Measurements from ENCODE around the gene AFAP1L1.

Gene AFAP1L1

DNA sequence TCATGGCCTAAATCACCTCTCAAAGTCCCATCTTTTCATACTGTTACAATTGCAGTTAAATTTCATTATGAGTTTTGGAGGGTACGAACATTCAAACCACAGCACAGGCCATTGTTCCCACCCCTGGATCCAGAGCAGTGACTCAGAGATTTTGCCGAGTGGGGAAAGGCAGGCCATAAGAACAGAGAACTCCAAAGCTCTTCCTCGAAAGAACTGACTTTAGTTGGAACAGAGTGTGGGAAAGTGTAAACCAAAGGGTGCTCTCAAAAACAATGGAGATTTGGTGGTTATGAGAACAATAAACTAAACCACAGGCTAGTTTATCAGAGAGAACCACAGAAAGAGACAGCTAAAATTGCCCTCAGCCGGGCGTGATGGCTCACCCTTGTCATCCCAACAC lies 54.2 kb downstream of the AFAP1L1 start:
- POLR2A ChIA-PET = no interaction called here

DNA sequence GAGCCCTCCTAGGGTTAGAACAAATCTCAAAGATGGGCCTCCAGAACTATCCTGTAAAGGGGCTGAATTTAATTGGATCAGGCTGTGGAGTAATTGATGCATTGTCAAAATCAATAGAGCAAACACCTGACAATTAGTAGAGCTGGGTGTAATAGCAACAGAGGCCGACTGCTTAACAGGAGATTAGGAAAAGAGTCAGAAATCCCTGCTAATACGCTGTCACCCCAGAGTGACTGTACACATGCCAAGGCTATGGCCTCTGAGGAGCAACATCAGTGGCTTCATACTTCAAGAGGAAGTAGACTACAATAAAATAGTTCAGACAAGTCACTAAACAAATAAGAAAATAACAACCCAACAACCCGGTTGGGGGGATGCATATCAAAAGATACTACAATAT lies 55.0 kb downstream of the AFAP1L1 start:
- Histone ChIP-seq H3K27ac (ENCODE audit: insufficient read depth in 1 of 2, low read depth in 1 of 2, low read length in 2 of 2, poor library complexity in 1 of 2, severe bottlenecking in 2 of 2) (no peak overlapping the region), H3K27me3 (replicated peaks in 2 of 5; ENCODE audit: control insufficient read depth in 4 of 5, insufficient read depth in 5 of 5, low read length in 4 of 5) (no peaks in the 10 kb centered on the region), H3K4me1 (ENCODE audit: control extremely low read depth in 1 of 4, control insufficient read depth in 4 of 4, insufficient read depth in 4 of 4, low read length in 3 of 4) (peaks cover 0 to 2% (median 0%) of the 10 kb centered on the region in 4 experiments), H3K9me3 (ENCODE audit: control extremely low read depth in 1 of 5, control insufficient read depth in 4 of 5, insufficient read depth in 2 of 5, low read depth in 1 of 5, low read length in 4 of 5) (peaks cover 0 to 2% (median 0%) of the 10 kb centered on the region in 5 experiments), H3K4me3 (ENCODE audit: control insufficient read depth in 1 of 7, extremely low read depth in 1 of 7, insufficient read depth in 4 of 7, low read depth in 2 of 7, low read length in 6 of 7) (no peak overlapping the region), H3K36me3 (ENCODE audit: control insufficient read depth in 4 of 4, insufficient read depth in 4 of 4, low read length in 3 of 4) (no peaks in the 10 kb centered on the region)
- ChIA-PET CTCF (interaction anchor here (1.2 to 1.8 kb wide), 3 partner anchors 10 to 48 kb away, joined by 4 read pairs; no protein-coding TSS in a partner anchor), POLR2A (interaction anchor here (0.6 kb wide), 1 partner anchor 281 kb away, joined by 9 read pairs; no protein-coding TSS in a partner anchor)
- DNase-seq = no peak
- whole genome bisulfite sequencing (ENCODE audit: insufficient coverage) = 100% methylated on average over 2 of the region's 3 CpGs

More for the DNA sequence above, 54.2 kb downstream of the AFAP1L1 start:
- Histone ChIP-seq H3K4me1 (ENCODE audit: control extremely low read depth in 1 of 4, control insufficient read depth in 4 of 4, insufficient read depth in 4 of 4, low read length in 3 of 4) (peaks cover 0 to 8% (median 3%) of the 10 kb centered on the region in 4 experiments), H3K9me3 (ENCODE audit: control extremely low read depth in 1 of 5, control insufficient read depth in 4 of 5, insufficient read depth in 2 of 5, low read depth in 1 of 5, low read length in 4 of 5) (peaks cover 0 to 2% (median 0%) of the 10 kb centered on the region in 5 experiments), H3K36me3 (ENCODE audit: control insufficient read depth in 4 of 4, insufficient read depth in 4 of 4, low read length in 3 of 4) (no peaks in the 10 kb centered on the region), H3K27ac (ENCODE audit: insufficient read depth in 1 of 2, low read depth in 1 of 2, low read length in 2 of 2, poor library complexity in 1 of 2, severe bottlenecking in 2 of 2) (no peak overlapping the region), H3K27me3 (replicated peaks in 2 of 5; ENCODE audit: control insufficient read depth in 4 of 5, insufficient read depth in 5 of 5, low read length in 4 of 5) (no peaks in the 10 kb centered on the region), H3K4me3 (ENCODE audit: control insufficient read depth in 1 of 7, extremely low read depth in 1 of 7, insufficient read depth in 4 of 7, low read depth in 2 of 7, low read length in 6 of 7) (no peak overlapping the region)
- DNase-seq = no peak
- 95% methylated on average over 4 of the region's 5 CpGs for whole genome bisulfite sequencing (ENCODE audit: insufficient coverage)
- CTCF ChIA-PET = interaction anchor here (0.9 to 1.8 kb wide), 5 partner anchors 9 to 109 kb away, joined by 3 to 5 read pairs (median 4); partner anchors contain the start of gene GRPEL2

DNA sequence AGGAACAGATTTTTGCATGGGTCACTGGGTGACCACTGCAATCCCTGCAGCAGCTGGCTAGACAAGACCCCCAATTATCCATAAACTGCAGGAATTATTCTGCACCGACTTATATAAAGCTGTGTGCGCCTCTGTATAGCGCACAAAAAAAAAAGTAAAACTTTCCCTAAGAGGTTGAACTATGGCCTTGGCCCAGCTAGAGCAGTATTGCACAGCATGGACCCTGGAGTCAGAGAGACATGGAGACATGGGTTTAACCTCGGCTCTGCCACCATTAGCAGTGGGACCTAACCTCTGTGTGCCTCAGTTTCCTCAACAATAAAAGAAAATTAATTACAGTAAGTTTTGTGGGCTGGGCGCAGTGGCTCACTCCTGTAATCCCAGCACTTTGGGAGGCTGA lies 56.5 kb downstream of the AFAP1L1 start:
- DNase-seq = no peak
- ChIA-PET CTCF (interaction anchor here (1.6 kb wide), 2 partner anchors 10 to 47 kb away, joined by 3 to 4 read pairs; no protein-coding TSS in a partner anchor), POLR2A (no interaction called here)
- Histone ChIP-seq H3K27ac (ENCODE audit: insufficient read depth in 1 of 2, low read depth in 1 of 2, low read length in 2 of 2, poor library complexity in 1 of 2, severe bottlenecking in 2 of 2) (no peak overlapping the region), H3K27me3 (replicated peaks in 2 of 5; ENCODE audit: control insufficient read depth in 4 of 5, insufficient read depth in 5 of 5, low read length in 4 of 5) (no peaks in the 10 kb centered on the region), H3K36me3 (ENCODE audit: control insufficient read depth in 4 of 4, insufficient read depth in 4 of 4, low read length in 3 of 4) (no peaks in the 10 kb centered on the region), H3K9me3 (ENCODE audit: control extremely low read depth in 1 of 5, control insufficient read depth in 4 of 5, insufficient read depth in 2 of 5, low read depth in 1 of 5, low read length in 4 of 5) (peaks cover 0 to 2% (median 0%) of the 10 kb centered on the region in 5 experiments), H3K4me3 (ENCODE audit: control insufficient read depth in 1 of 7, extremely low read depth in 1 of 7, insufficient read depth in 4 of 7, low read depth in 2 of 7, low read length in 6 of 7) (no peak overlapping the region), H3K4me1 (ENCODE audit: control extremely low read depth in 1 of 4, control insufficient read depth in 4 of 4, insufficient read depth in 4 of 4, low read length in 3 of 4) (peaks cover 0 to under 1% (median 0%) of the 10 kb centered on the region in 4 experiments)
- 95% methylated on average over 4 of the region's 5 CpGs for WGBS (ENCODE audit: insufficient coverage)

- DNase-seq = no peak
- Histone ChIP-seq H3K27ac (ENCODE audit: insufficient read depth in 1 of 2, low read depth in 1 of 2, low read length in 2 of 2, poor library complexity in 1 of 2, severe bottlenecking in 2 of 2) (no peak overlapping the region), H3K27me3 (replicated peaks in 2 of 5; ENCODE audit: control insufficient read depth in 4 of 5, insufficient read depth in 5 of 5, low read length in 4 of 5) (no peaks in the 10 kb centered on the region), H3K9me3 (ENCODE audit: control extremely low read depth in 1 of 5, control insufficient read depth in 4 of 5, insufficient read depth in 2 of 5, low read depth in 1 of 5, low read length in 4 of 5) (no peaks in the 10 kb centered on the region), H3K36me3 (ENCODE audit: control insufficient read depth in 4 of 4, insufficient read depth in 4 of 4, low read length in 3 of 4) (no peaks in the 10 kb centered on the region), H3K4me1 (ENCODE audit: control extremely low read depth in 1 of 4, control insufficient read depth in 4 of 4, insufficient read depth in 4 of 4, low read length in 3 of 4) (no peaks in the 10 kb centered on the region), H3K4me3 (ENCODE audit: control insufficient read depth in 1 of 7, extremely low read depth in 1 of 7, insufficient read depth in 4 of 7, low read depth in 2 of 7, low read length in 6 of 7) (no peak overlapping the region)
- no CpG with 5 or more reads among the region's 2 CpGs for WGBS (ENCODE audit: insufficient coverage)
- ChIA-PET POLR2A (interaction anchor here (0.6 kb wide), 1 partner anchor 24 kb away, joined by 3 read pairs; the partner anchor contains the start of gene PCYOX1L), CTCF (interaction anchor here (1.3 to 4.1 kb wide), 5 partner anchors 15 to 38 kb away, joined by 3 to 17 read pairs (median 4); no protein-coding TSS in a partner anchor)
Observed at GRCh38 chr5:149333711-149334443, 62.2 kb downstream of the AFAP1L1 start.

GRCh38 chr5:149337736-149338135 lies 66.1 kb downstream of the AFAP1L1 start:
- no peak for DNase-seq
- WGBS (ENCODE audit: insufficient coverage) = 100% methylated on average over 1 of the region's 4 CpGs
- H3K27me3 ChIP-seq (replicated peaks in 2 of 5; ENCODE audit: control insufficient read depth in 4 of 5, insufficient read depth in 5 of 5, low read length in 4 of 5) = no peaks in the 10 kb centered on the region
- H3K27ac ChIP-seq (ENCODE audit: insufficient read depth in 1 of 2, low read depth in 1 of 2, low read length in 2 of 2, poor library complexity in 1 of 2, severe bottlenecking in 2 of 2) = no peak overlapping the region
- H3K36me3 ChIP-seq (ENCODE audit: control insufficient read depth in 4 of 4, insufficient read depth in 4 of 4, low read length in 3 of 4) = no peaks in the 10 kb centered on the region
- H3K9me3 ChIP-seq (ENCODE audit: control extremely low read depth in 1 of 5, control insufficient read depth in 4 of 5, insufficient read depth in 2 of 5, low read depth in 1 of 5, low read length in 4 of 5) = no peaks in the 10 kb centered on the region
- ChIA-PET CTCF (interaction anchor here (1.0 to 1.3 kb wide), 2 partner anchors 9 to 39 kb away, joined by 3 to 5 read pairs; no protein-coding TSS in a partner anchor), POLR2A (no interaction called here)
- no peaks in the 10 kb centered on the region for H3K4me1 ChIP-seq (ENCODE audit: control extremely low read depth in 1 of 4, control insufficient read depth in 4 of 4, insufficient read depth in 4 of 4, low read length in 3 of 4)
- H3K4me3 ChIP-seq (ENCODE audit: control insufficient read depth in 1 of 7, extremely low read depth in 1 of 7, insufficient read depth in 4 of 7, low read depth in 2 of 7, low read length in 6 of 7) = no peak overlapping the region

GRCh38 chr5:149338364-149338763 lies 66.7 kb downstream of the AFAP1L1 start:
- no peaks in the 10 kb centered on the region for H3K4me1 ChIP-seq (ENCODE audit: control extremely low read depth in 1 of 4, control insufficient read depth in 4 of 4, insufficient read depth in 4 of 4, low read length in 3 of 4)
- no peaks in the 10 kb centered on the region for H3K36me3 ChIP-seq (ENCODE audit: control insufficient read depth in 4 of 4, insufficient read depth in 4 of 4, low read length in 3 of 4)
- no peaks in the 10 kb centered on the region for H3K9me3 ChIP-seq (ENCODE audit: control extremely low read depth in 1 of 5, control insufficient read depth in 4 of 5, insufficient read depth in 2 of 5, low read depth in 1 of 5, low read length in 4 of 5)
- H3K27ac ChIP-seq (ENCODE audit: insufficient read depth in 1 of 2, low read depth in 1 of 2, low read length in 2 of 2, poor library complexity in 1 of 2, severe bottlenecking in 2 of 2) = no peak overlapping the region
- ChIA-PET CTCF (interaction anchor here (1.0 kb wide), 1 partner anchor 38 kb away, joined by 5 read pairs; no protein-coding TSS in a partner anchor), POLR2A (interaction anchor here (0.6 kb wide), 1 partner anchor 88 kb away, joined by 3 read pairs; no protein-coding TSS in a partner anchor)
- no peaks in the 10 kb centered on the region for H3K27me3 ChIP-seq (replicated peaks in 2 of 5; ENCODE audit: control insufficient read depth in 4 of 5, insufficient read depth in 5 of 5, low read length in 4 of 5)
- no peak for DNase-seq
- H3K4me3 ChIP-seq (ENCODE audit: control insufficient read depth in 1 of 7, extremely low read depth in 1 of 7, insufficient read depth in 4 of 7, low read depth in 2 of 7, low read length in 6 of 7) = no peak overlapping the region
- WGBS (ENCODE audit: insufficient coverage) = 100% methylated on average over 1 of the region's 1 CpG

DNA sequence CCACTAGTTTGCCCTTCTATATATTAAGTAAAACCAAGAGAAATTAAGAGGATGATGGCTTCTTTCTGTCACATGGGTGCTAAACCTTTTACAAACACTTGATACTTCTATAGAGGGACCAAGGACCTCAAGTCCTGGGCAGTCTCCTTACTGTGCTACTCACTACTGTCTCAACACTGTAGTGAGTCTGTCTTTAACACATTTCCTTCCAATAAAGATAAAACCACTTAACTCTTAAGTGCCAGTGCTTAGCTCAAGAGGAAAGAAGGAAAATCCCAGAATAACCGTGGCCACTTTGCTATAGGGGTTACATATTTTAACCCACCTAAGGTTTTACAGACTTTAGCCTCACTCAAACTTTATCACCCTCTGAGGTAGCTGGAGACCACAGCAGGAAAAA lies 69.3 kb downstream of the AFAP1L1 start:
- Histone ChIP-seq H3K9me3 (ENCODE audit: control extremely low read depth in 1 of 5, control insufficient read depth in 4 of 5, insufficient read depth in 2 of 5, low read depth in 1 of 5, low read length in 4 of 5) (no peaks in the 10 kb centered on the region), H3K4me3 (ENCODE audit: control insufficient read depth in 1 of 7, extremely low read depth in 1 of 7, insufficient read depth in 4 of 7, low read depth in 2 of 7, low read length in 6 of 7) (no peak overlapping the region), H3K4me1 (ENCODE audit: control extremely low read depth in 1 of 4, control insufficient read depth in 4 of 4, insufficient read depth in 4 of 4, low read length in 3 of 4) (peaks cover 3 to 14% (median 12%) of the 10 kb centered on the region in 4 experiments), H3K36me3 (ENCODE audit: control insufficient read depth in 4 of 4, insufficient read depth in 4 of 4, low read length in 3 of 4) (no peaks in the 10 kb centered on the region), H3K27me3 (replicated peaks in 2 of 5; ENCODE audit: control insufficient read depth in 4 of 5, insufficient read depth in 5 of 5, low read length in 4 of 5) (no peaks in the 10 kb centered on the region), H3K27ac (ENCODE audit: insufficient read depth in 1 of 2, low read depth in 1 of 2, low read length in 2 of 2, poor library complexity in 1 of 2, severe bottlenecking in 2 of 2) (no peak overlapping the region)
- WGBS (ENCODE audit: insufficient coverage) = no CpG with 5 or more reads among the region's 1 CpG
- ChIA-PET CTCF (interaction anchor here (0.8 to 8.6 kb wide), 6 partner anchors 9 to 88 kb away, joined by 3 to 46 read pairs (median 3); no protein-coding TSS in a partner anchor), POLR2A (no interaction called here)
- no peak for DNase-seq

All from common myeloid progenitor, CD34-positive (primary cell).